Mucosa of descending colon (tissue), 3 donors: ENCODE results near the gene CRACR2A. TPM values are rescaled to one million over a fixed set of nuclear protein-coding genes. Genes with fewer than 3 reads are reported as not detected.

Source experiments
- ATAC-seq: fragments of 200-7000 bp; cut with Tn5 transposase; one replicate; pipeline ENCODE4 v1.9.1; 2020; ENCODE audit warnings: mild to moderate bottlenecking, moderate library complexity
- DNase-seq, 3 donors: peaks; one replicate each; pipeline ENCODE4 v3.0.0-alpha.2; 2020
- H3K36me3 ChIP-seq: fragments of 200-600 bp; one replicate; pipeline ENCODE4 v1.8.0; 2021; ENCODE audit warnings: low read depth, mild to moderate bottlenecking
- H3K4me1 ChIP-seq: fragments of 200-600 bp; one replicate; pipeline ENCODE4 v1.8.0; 2021; ENCODE audit warnings: low read depth, mild to moderate bottlenecking
- H3K4me3 ChIP-seq: fragments of 200-600 bp; one replicate; pipeline ENCODE4 v1.8.0; 2021; ENCODE audit warnings: mild to moderate bottlenecking
- H3K9me3 ChIP-seq: fragments of 200-600 bp; one replicate; pipeline ENCODE4 v1.8.0; 2021; ENCODE audit warnings: mild to moderate bottlenecking
- intact Hi-C, 2 donors: fragments of 100-400 bp; cut with DNase I in 1 of 2; cut with micrococcal nuclease in 1 of 2; formaldehyde crosslinking; loops; one replicate each; pipeline versions ENCODE4 v1.11.0 to v1.11.1; 2022; cut with DNase I, micrococcal nuclease
- total RNA-seq, 3 donors: library from RNA; stranded (reverse); fragmentation: NEBNext Ultra II Directional in 2 of 3; extraction: Animal tissue kit (Norgen Biotek cat#: 25700) in 2 of 3; gene quantifications; one replicate each; pipeline versions ENCODE4 v1.2.1 to v1.2.4, GENCODE V29; 2021 to 2023
- TF ChIP-seq, protein P1 (sequence below): fragments of 200-600 bp; IDR thresholded peaks from one replicate; pipeline ENCODE4 v1.8.0; 2022; ENCODE audit warnings: antibody characterized with exemption, mild to moderate bottlenecking
- donor health status: DM: no; HTN: no; CAD: no; lungs with moderate emphysema.
- donor health status: DM: no; HTN: no; CAD: no.
- donor health status: DM: no; HTN: yes; CAD: no.

Gene CRACR2A
- total RNA-seq, 3 donors from 2014 or later: 26.9 to 72.5 (median 69.7) TPM

DNA sequence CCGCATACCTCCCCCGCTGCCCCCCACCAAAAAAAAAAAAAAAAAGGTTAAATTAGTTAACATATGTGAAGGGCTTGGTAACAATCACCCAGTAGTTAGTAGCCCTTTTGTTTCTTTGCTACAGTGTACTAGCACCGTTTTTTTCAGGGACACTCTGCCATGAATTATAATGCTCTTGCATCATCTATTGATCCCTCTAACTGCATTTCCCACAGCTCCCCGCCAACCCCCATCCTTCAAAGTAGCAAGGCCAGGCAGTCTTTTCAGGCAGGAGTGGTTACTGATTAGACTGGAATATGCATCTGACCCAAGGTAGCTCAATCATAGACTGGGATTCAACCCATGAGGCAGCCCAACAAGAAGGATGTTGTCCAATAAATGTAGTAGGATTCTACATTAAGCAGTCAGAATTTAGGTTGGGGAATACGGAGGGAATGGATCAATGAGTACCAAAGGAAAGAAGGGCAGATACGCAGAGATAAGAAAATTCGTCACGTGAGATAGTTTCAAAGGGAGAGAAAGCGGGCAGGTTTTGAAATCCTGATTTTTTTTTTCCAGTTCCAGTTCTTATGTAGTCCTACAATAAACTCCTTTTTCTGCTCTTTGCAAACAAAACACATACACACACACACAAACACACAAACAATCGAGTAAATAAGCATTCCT lies 39.8 kb upstream of the CRACR2A start:
- no peak for ATAC-seq
- intact Hi-C loops: no loop called here

DNA sequence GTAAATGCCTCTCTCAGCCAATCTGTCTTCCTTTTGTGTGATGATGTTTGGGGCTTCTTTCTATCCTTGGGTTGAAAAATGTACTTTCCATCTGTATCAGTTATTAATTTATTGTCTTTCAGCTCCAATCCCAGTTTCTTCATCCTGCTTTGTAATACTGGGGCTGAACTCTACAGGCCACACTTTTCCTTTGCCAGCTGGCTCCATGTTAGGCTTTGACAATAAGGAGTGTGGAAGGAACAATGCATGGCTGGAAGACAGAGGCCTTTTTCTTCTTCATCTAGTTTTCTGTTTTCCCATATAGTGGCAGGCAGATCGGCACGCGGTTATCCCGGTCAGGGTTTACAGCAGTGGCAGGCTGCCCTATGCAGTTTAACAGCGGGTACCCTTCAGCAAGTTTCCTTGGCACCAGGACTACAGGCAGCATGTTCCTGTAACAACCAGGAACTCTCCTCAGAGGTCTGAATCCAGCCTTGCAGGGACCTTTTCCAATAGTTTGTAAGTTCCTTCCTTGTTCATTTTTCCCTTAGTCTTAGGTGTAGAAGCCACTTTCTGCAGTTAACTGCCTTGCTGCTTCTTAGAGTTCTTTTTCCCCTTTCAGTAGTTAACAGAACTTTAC lies 38.5 kb upstream of the CRACR2A start:
- Histone ChIP-seq H3K4me3 (no peak overlapping the region), H3K36me3 (no peaks in the 10 kb centered on the region), H3K9me3 (no peaks in the 10 kb centered on the region), H3K4me1 (no peaks in the 10 kb centered on the region)
- intact Hi-C loops: no loop called here
- DNase-seq (no peak), ATAC-seq (no peak)
- TF ChIP-seq, protein P1, sequence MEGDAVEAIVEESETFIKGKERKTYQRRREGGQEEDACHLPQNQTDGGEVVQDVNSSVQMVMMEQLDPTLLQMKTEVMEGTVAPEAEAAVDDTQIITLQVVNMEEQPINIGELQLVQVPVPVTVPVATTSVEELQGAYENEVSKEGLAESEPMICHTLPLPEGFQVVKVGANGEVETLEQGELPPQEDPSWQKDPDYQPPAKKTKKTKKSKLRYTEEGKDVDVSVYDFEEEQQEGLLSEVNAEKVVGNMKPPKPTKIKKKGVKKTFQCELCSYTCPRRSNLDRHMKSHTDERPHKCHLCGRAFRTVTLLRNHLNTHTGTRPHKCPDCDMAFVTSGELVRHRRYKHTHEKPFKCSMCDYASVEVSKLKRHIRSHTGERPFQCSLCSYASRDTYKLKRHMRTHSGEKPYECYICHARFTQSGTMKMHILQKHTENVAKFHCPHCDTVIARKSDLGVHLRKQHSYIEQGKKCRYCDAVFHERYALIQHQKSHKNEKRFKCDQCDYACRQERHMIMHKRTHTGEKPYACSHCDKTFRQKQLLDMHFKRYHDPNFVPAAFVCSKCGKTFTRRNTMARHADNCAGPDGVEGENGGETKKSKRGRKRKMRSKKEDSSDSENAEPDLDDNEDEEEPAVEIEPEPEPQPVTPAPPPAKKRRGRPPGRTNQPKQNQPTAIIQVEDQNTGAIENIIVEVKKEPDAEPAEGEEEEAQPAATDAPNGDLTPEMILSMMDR: no peak

More for the DNA sequence above, 39.8 kb upstream of the CRACR2A start:
- H3K4me3 ChIP-seq: no peak overlapping the region
- no peaks in the 10 kb centered on the region for H3K9me3 ChIP-seq
- no peak for DNase-seq
- no peaks in the 10 kb centered on the region for H3K4me1 ChIP-seq
- TF ChIP-seq, protein P1: no peak
- H3K36me3 ChIP-seq: no peaks in the 10 kb centered on the region

DNA sequence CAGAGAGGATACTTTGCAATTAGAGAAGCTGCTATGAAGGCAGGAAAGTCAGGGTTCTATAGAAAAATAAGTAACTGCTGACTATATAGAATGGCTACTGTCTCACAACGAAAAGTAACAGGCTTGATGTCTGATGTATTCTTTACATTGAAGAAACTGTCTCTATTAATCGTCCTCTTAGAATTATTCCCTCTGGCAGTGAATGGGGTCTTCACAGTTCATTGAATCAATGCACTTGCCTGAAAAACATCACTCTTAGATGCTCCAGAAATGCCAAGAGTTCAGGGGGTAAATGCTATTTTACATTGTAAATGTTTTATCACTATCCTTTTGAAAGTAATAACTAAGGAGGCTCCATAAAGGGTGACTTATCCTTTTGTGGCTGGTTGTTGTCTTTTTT lies 37.7 kb upstream of the CRACR2A start:
- intact Hi-C loops: no loop called here
- no peaks in the 10 kb centered on the region for H3K4me1 ChIP-seq
- DNase-seq: no peak
- H3K4me3 ChIP-seq: no peak overlapping the region
- TF ChIP-seq, protein P1: no peak
- no peaks in the 10 kb centered on the region for H3K36me3 ChIP-seq
- no peaks in the 10 kb centered on the region for H3K9me3 ChIP-seq
- ATAC-seq: no peak

DNA sequence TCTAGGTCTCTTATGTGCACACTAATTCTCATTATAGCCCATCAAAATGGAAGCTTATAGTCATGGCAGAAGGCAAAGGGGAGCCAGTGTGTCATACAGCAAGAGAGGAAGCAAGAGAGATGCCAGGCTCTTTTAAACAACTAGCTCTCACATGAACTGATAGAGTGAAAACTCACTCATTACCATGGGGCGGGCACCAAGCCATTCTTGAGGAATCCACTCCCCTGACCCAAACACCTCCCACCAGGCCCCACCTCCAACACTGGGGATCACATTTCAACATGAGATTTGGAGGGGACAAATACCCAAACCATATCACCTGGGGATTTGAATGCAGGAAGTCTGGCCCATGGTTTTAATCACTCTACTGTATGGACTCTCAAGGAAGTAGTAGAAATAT lies 36.9 kb upstream of the CRACR2A start:
- ATAC-seq: no peak
- Histone ChIP-seq H3K4me3 (no peak overlapping the region), H3K4me1 (no peaks in the 10 kb centered on the region), H3K36me3 (no peaks in the 10 kb centered on the region), H3K9me3 (no peaks in the 10 kb centered on the region)
- TF ChIP-seq, protein P1: no peak
- DNase-seq: no peak
- intact Hi-C loops: no loop called here

- peak; percentile 82 for ATAC-seq
Measured at GRCh38 chr12:3777206-3777809, 24.4 kb upstream of the CRACR2A start.

More at GRCh38 chr12:3777206-3777809, 24.4 kb upstream of the CRACR2A start:
- peak in 1 of 3 donors; percentile 70 for DNase-seq
- H3K4me3 ChIP-seq: no peak overlapping the region
- intact Hi-C loops: loop anchor here (5.0 to 10.0 kb wide), 3 partner anchors 120 to 473 kb away; no protein-coding TSS in a partner anchor
- H3K9me3 ChIP-seq: no peaks in the 10 kb centered on the region
- no peaks in the 10 kb centered on the region for H3K4me1 ChIP-seq
- TF ChIP-seq, protein P1: peak; percentile 43
- no peaks in the 10 kb centered on the region for H3K36me3 ChIP-seq
